Activated CD4-positive, alpha-beta memory T cell treated with anti-CD3 and anti-CD28 coated beads for 36 hours (primary cell): ENCODE results near the gene CDK2. TPM values are rescaled to one million over a fixed set of nuclear protein-coding genes. Genes with fewer than 3 reads are reported as not detected.
"Not testable (repeated sequence)": the region's sequence is repeated elsewhere in the genome, so short reads cannot be mapped to it uniquely, and the experiment has no call there.

Experiments
- CTCF ChIA-PET: fragments of 350-600 bp; sonication (Branson Sonifier 250); formaldehyde crosslinking; loops from one replicate; lab custom pipeline; 2021; ENCODE audit warnings: antibody characterized with exemption, inconsistent platforms; lab: Charles Lee
- POLR2A ChIA-PET: fragments of 350-600 bp; sonication (Branson Sonifier 250); formaldehyde crosslinking; loops from one replicate; lab custom pipeline; 2021; ENCODE audit warnings: antibody characterized with exemption; lab: Charles Lee
- DNase-seq: peaks from one replicate; pipeline ENCODE4 v3.0.0-alpha.2; 2020
- H3K27ac Mint-ChIP-seq: one replicate; pipeline ENCODE4 v1.8.0; 2021; ENCODE audit warnings: mixed read lengths
- H3K27me3 Mint-ChIP-seq: one replicate; pipeline ENCODE4 v1.8.0; 2021; ENCODE audit warnings: mixed read lengths
- H3K36me3 Mint-ChIP-seq: one replicate; pipeline ENCODE4 v1.8.0; 2021; ENCODE audit warnings: mixed read lengths
- H3K4me1 Mint-ChIP-seq: one replicate; pipeline ENCODE4 v1.8.0; 2021; ENCODE audit warnings: low read depth, mixed read lengths
- H3K4me3 Mint-ChIP-seq: one replicate; pipeline ENCODE4 v1.8.0; 2021; ENCODE audit warnings: mild to moderate bottlenecking, mixed read lengths
- H3K9me3 Mint-ChIP-seq: one replicate; pipeline ENCODE4 v1.8.0; 2021; ENCODE audit warnings: mixed read lengths
- intact Hi-C: fragments of 100-400 bp; cut with micrococcal nuclease; formaldehyde crosslinking; loops from one replicate; pipeline ENCODE4 v1.15.1; 2023
- total RNA-seq, 2 experiments: library from RNA; stranded (reverse); gene quantifications; one replicate each; pipeline ENCODE4 v1.2.3, GENCODE V29; 2021

Gene CDK2
- total RNA-seq, 2 experiments from 2014 or later, result 121 to 127 TPM

DNA sequence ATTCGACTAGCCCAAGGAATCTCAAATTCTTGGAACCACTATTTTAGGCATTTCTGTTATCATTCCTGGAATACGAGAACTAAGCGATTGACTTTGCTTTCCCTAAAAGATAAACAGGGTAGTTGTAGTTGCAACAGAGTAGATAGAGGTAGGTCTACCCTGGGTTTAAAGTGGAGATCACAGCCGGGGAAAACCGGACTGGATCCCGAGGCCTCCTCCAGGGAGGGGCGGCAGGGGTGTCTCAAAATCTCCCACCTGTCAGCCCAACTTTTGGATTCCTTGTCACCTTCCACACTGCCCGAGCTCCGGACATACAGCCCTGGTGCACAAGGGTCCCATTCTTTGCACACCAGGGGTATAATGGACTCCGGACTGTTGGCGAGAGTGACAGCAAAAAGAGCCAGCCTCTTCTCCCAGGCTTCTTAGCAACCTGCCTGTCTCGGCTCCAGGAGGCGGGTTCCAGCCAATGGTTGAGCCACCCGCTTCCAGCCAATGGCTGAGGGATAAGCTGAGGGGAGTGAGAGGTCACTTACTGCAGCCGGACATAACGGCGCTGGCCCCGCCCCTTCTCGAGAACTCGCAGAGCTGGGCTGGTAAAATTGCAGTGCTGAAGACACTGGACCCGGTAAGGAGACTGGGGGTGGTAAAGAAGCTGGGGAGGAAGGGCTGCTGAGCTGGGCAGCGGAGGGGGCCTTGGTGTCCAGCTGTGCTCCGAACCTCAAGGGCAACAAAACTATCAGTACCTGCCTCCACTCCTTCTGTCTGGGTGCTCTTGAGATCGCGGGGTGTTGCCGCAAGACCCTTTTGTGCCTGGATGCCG is 30.3 kb downstream of the CDK2 start, which contains the start of gene SUOX:
TSS of gene SUOX (plus strand) at position 562 of the 820 bp plus-strand sequence. CDS start 4,946 bp downstream, outside the sequence.
- Mint-ChIP-seq H3K27me3 (peaks cover 5% of the 10 kb centered on the region), H3K9me3 (no peaks in the 10 kb centered on the region), H3K36me3 (peaks cover 9% of the 10 kb centered on the region), H3K4me1 (peaks cover 19% of the 10 kb centered on the region), H3K4me3 (peak within 1 kb of the TSS; percentile 60), H3K27ac (no peak within 1 kb of the TSS)
- intact Hi-C loops, result loop anchor here (1.0 to 5.0 kb wide), 3 partner anchors 32 to 105 kb away; partner anchors contain the start of genes PA2G4 and RPS26
- POLR2A ChIA-PET, result interaction anchor here (1.0 to 1.3 kb wide), 3 partner anchors 10 to 49 kb away, joined by 3 to 4 read pairs (median 3); no protein-coding TSS in a partner anchor
- CTCF ChIA-PET, result interaction anchor here (0.6 to 6.0 kb wide), 26 partner anchors 10 to 467 kb away, joined by 3 to 102 read pairs (median 6); partner anchors contain the start of genes IKZF4, PA2G4, RAB5B and ZC3H10
- DNase-seq, result peak; percentile 61

DNA sequence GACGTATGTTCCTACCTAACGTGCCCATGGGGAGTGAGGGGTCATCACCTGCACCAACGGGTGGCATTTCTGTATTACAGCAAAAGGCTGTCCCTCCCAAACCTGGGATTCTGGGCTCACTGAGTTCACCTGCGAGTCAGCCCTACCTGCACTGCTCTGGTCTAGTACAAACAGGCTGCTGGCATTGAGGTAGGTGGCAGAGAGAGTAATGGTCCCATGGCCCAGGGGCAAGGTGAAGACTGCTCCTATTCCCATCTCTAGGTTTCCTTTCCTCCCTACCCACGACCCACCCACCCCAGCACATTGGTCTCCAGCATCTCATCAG is 30.9 kb downstream of the CDK2 start:
- Mint-ChIP-seq H3K4me1 (peaks cover 19% of the 10 kb centered on the region), H3K9me3 (no peaks in the 10 kb centered on the region), H3K27me3 (peaks cover 5% of the 10 kb centered on the region), H3K4me3 (peak overlapping the region; percentile 60), H3K27ac (no peak overlapping the region), H3K36me3 (peaks cover 3% of the 10 kb centered on the region)
- ChIA-PET CTCF (interaction anchor here (0.6 to 6.0 kb wide), 11 partner anchors 10 to 107 kb away, joined by 3 to 102 read pairs (median 22); partner anchors contain the start of genes IKZF4, PA2G4 and RAB5B), POLR2A (interaction anchor here (1.0 to 1.3 kb wide), 3 partner anchors 10 to 49 kb away, joined by 3 to 4 read pairs (median 3); no protein-coding TSS in a partner anchor)
- intact Hi-C loops, result loop anchor here (5.0 kb wide), 1 partner anchor 105 kb away; the partner anchor contains the start of gene PA2G4
- no peak for DNase-seq

DNA sequence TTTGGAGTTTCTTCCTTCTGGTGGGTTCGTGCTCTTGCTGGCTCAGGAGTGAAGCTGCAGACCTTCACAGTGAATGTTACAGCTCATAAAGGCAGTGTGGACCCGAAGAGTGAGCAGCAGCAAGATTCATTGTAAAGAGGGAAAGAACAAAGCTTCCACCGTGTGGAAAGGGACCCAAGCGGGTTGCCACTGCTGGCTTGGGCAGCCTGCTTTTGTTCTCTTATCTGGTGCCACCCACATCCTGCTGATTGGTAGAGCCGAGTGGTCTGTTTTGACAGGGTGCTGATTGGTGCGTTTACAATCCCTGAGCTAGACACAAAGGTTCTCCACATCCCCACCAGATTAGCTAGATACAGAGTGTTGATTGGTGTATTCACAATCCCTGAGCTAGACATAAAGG is 32.9 kb downstream of the CDK2 start:
- H3K4me3 Mint-ChIP-seq, H3K9me3 Mint-ChIP-seq, H3K27ac Mint-ChIP-seq, H3K27me3 Mint-ChIP-seq, H3K36me3 Mint-ChIP-seq: not testable (repeated sequence)
- peaks cover 19% of the 10 kb centered on the region for H3K4me1 Mint-ChIP-seq
- CTCF ChIA-PET, result interaction anchor here (0.6 to 6.0 kb wide), 5 partner anchors 17 to 132 kb away, joined by 3 to 102 read pairs (median 3); no protein-coding TSS in a partner anchor
- POLR2A ChIA-PET, result interaction anchor here (1.2 kb wide), 1 partner anchor 9 kb away, joined by 5 read pairs; no protein-coding TSS in a partner anchor
- intact Hi-C loops, result loop anchor here (5.0 kb wide), 1 partner anchor 103 kb away; the partner anchor contains the start of gene PA2G4
- peak; percentile 25 for DNase-seq

DNA sequence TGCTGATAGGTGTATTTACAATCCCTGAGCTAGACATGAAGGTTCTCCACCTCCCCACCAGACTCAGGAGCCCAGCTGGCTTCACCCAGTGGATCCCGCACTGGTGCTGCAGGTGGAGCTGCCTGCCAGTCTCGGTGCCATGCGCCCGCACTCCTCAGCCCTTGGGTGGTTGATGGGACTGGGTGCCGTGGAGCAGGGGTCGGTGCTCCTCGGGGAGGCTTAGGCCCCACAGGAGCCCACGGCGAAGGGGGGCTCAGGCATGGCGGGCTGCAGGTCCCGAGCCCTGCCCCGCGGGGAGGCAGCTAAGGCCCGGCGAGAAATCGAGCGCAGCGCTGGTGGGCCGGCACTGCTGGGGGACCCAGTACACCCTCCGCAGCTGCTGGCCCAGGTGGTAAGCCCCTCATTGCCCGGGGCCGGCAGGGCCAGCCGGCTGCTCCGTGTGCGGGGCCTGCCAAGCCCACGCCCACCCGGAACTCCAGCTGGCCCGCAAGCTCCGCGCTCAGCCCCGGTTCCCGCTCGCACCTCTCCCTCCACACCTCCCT is 33.4 kb downstream of the CDK2 start:
- H3K36me3 Mint-ChIP-seq, H3K4me3 Mint-ChIP-seq, H3K27ac Mint-ChIP-seq, H3K27me3 Mint-ChIP-seq, DNase-seq, H3K9me3 Mint-ChIP-seq: not testable (repeated sequence)
- peaks cover 19% of the 10 kb centered on the region for H3K4me1 Mint-ChIP-seq
- CTCF ChIA-PET, result interaction anchor here (0.9 to 1.2 kb wide), 2 partner anchors 20 to 29 kb away, joined by 3 read pairs; no protein-coding TSS in a partner anchor
- POLR2A ChIA-PET, result interaction anchor here (1.2 kb wide), 1 partner anchor 8 kb away, joined by 5 read pairs; no protein-coding TSS in a partner anchor
- intact Hi-C loops, result loop anchor here (5.0 kb wide), 1 partner anchor 102 kb away; the partner anchor contains the start of gene PA2G4

DNA sequence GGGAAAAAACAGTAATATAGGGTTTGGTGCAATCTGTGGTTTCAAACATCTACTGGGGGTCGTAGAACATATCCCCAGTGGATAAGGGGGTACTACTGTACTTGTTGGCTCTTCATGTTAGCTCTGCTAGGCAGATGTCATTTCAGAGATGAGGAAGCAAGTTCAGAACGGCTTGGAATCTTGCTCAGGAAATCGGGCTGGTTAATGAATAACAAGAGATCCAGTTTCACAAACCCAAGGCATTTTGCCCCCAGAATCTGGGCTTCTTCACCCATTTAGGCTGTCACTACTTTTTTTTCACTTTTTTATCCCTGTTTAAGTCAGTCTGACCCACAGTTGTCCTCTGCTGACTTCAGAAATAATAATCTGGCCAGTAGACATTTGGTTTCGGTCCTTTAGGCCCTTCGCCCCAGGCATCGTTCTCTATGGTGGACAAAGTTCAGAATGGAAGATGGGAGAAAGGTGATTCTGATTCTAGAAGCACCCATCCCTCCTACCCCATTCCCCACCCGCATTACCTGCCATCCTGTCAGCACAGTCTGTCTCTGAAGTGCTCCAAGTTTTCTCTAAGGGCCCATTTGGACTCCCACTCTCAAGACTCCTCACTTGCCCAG is 35.0 kb downstream of the CDK2 start:
- Mint-ChIP-seq H3K9me3 (no peaks in the 10 kb centered on the region), H3K4me3 (no peak overlapping the region), H3K36me3 (no peaks in the 10 kb centered on the region), H3K27me3 (peaks cover 5% of the 10 kb centered on the region), H3K4me1 (peaks cover 14% of the 10 kb centered on the region), H3K27ac (no peak overlapping the region)
- DNase-seq, result no peak
- intact Hi-C loops, result no loop called here
- ChIA-PET CTCF (no interaction called here), POLR2A (interaction anchor here (0.6 kb wide), 1 partner anchor 19 kb away, joined by 3 read pairs; the partner anchor contains the start of gene IKZF4)

DNA sequence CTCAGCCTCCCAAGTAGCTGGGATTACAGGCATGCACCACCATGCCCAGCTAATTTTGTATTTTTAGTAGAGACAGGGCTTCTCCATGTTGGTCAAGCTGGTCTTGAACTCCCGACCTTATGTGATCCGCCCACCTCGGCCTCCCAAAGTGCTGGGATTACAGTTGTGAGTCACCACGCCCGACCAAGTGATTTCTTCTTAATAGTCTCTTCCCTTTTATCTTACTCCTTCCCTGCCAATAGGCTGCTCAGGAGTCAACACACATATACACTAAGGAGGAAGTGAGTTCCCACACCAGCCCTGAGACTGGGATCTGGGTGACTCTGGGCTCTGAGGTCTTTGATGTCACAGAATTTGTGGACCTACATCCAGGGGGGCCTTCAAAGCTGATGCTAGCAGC is 36.7 kb downstream of the CDK2 start:
- H3K27ac Mint-ChIP-seq, H3K27me3 Mint-ChIP-seq, POLR2A ChIA-PET, H3K4me3 Mint-ChIP-seq, DNase-seq, H3K9me3 Mint-ChIP-seq, intact Hi-C loops, H3K36me3 Mint-ChIP-seq: not testable (repeated sequence)
- CTCF ChIA-PET, result interaction anchor here (1.5 kb wide), 1 partner anchor 26 kb away, joined by 4 read pairs; no protein-coding TSS in a partner anchor
- peaks cover 18% of the 10 kb centered on the region for H3K4me1 Mint-ChIP-seq

DNA sequence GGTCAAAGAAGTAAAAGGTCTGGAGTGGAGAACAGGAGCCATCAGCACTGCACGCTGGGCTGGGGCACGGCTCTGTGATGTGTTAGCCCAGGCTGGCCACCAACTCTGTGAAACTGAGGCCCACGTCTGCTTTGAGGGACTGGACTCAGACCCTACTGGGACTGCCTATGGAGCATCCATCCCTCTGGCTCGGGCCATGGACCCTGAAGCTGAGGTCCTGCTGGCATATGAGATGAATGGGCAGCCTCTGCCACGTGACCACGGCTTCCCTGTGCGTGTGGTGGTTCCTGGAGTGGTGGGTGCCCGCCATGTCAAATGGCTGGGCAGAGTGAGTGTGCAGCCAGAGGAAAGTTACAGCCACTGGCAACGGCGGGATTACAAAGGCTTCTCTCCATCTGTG is 37.6 kb downstream of the CDK2 start:
- ChIA-PET POLR2A (no interaction called here), CTCF (interaction anchor here (1.5 to 6.9 kb wide), 2 partner anchors 8 to 25 kb away, joined by 4 to 49 read pairs; partner anchors contain the start of gene SUOX)
- Mint-ChIP-seq H3K4me3 (no peak overlapping the region), H3K36me3 (no peaks in the 10 kb centered on the region), H3K9me3 (no peaks in the 10 kb centered on the region), H3K27ac (no peak overlapping the region), H3K4me1 (peaks cover 22% of the 10 kb centered on the region), H3K27me3 (no peaks in the 10 kb centered on the region)
- no peak for DNase-seq
- intact Hi-C loops, result no loop called here

DNA sequence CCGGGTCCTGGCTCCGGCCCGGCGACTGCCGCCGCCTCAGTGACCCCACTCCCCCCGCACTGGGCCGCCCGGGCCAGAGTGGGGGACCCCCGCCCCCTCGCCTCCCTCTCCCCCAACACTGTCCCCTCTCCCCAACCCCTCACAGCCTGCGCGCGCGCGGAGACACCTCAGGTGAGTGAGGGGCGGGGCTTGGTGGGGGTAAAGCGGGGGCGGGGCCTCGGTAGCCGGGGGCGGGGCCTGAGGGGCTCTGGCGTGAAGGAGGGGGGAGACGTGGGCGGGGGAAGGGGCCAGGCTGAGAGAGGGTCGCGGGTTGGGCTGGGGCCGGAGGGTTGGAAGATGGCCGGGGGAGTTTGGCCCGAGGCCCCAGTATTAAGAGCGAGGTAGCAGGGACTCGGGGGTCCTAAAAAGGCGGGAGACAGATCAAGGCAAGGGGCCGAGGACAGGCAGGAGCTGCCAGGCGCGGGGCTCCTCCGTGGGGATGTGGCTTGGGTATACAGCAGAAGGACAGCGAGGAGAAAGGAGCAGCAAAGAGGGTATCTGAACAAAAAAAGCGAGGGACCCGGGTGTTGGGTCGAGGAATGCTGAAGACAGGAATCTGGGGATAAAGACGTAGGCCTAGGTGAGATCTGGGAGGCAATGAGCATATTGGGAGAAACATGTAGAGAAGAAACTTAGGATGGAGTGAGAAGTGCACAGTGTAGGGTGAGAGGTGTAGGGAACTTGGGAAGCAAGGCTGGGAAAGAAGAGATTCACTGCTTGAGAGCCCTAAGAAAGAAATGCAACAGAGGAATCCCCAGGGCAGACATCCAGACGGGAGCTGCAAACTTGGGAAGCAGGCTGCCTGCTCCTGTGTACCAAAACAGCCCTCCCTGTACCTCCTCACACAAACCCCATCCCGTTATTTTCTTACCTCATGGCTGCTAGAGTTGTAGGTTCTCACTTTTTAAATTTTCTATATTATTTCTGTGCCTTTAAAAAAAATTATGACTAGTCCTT is 41.2 kb downstream of the CDK2 start:
- intact Hi-C loops, result loop anchor here (1.0 to 2.0 kb wide), 2 partner anchors 13 to 35 kb away; partner anchors contain the start of gene IKZF4
- CTCF ChIA-PET, result interaction anchor here (1.6 to 6.9 kb wide), 2 partner anchors 11 to 21 kb away, joined by 7 to 49 read pairs; partner anchors contain the start of gene SUOX
- H3K4me3 Mint-ChIP-seq, result peak overlapping the region; percentile 79
- no peaks in the 10 kb centered on the region for H3K9me3 Mint-ChIP-seq
- H3K36me3 Mint-ChIP-seq, result no peaks in the 10 kb centered on the region
- POLR2A ChIA-PET, result interaction anchor here (1.0 to 1.4 kb wide), 6 partner anchors 8 to 96 kb away, joined by 3 to 5 read pairs (median 4); partner anchors contain the start of genes RAB5B and SUOX
- H3K4me1 Mint-ChIP-seq, result peaks cover 24% of the 10 kb centered on the region
- peak overlapping the region; percentile 69 for H3K27ac Mint-ChIP-seq
- no peaks in the 10 kb centered on the region for H3K27me3 Mint-ChIP-seq
- peak; percentile 71 for DNase-seq

DNA sequence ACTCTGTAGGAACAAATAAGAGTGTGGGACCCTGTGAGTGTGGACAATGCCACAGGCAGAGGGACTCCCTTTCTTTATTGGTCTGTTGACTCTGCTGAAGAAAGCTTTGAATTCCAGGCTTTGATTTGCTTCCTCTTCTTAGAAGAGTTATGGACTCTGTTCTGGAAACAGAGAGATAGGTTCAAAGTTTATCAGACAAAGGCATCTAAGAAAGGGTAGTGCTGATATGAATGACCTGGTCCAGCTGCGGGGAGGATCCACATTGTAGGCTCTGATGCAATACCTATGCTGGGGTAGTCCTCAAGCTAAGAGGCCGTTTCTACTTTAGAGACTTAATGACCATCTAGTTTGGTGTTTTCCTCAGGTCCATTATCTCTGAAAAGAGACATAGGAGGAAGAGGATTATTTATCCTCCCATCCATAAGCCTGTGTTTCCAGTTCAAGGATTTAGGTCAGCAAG is 43.5 kb downstream of the CDK2 start:
- peaks cover 24% of the 10 kb centered on the region for H3K4me1 Mint-ChIP-seq
- no peaks in the 10 kb centered on the region for H3K36me3 Mint-ChIP-seq
- no peak for DNase-seq
- no peak overlapping the region for H3K27ac Mint-ChIP-seq
- H3K4me3 Mint-ChIP-seq, result no peak overlapping the region
- H3K27me3 Mint-ChIP-seq, result no peaks in the 10 kb centered on the region
- intact Hi-C loops, result no loop called here
- H3K9me3 Mint-ChIP-seq, result no peaks in the 10 kb centered on the region
- ChIA-PET CTCF (interaction anchor here (0.6 to 6.9 kb wide), 4 partner anchors 13 to 295 kb away, joined by 3 to 49 read pairs (median 4); partner anchors contain the start of genes BLOC1S1 and SUOX), POLR2A (no interaction called here)

DNA sequence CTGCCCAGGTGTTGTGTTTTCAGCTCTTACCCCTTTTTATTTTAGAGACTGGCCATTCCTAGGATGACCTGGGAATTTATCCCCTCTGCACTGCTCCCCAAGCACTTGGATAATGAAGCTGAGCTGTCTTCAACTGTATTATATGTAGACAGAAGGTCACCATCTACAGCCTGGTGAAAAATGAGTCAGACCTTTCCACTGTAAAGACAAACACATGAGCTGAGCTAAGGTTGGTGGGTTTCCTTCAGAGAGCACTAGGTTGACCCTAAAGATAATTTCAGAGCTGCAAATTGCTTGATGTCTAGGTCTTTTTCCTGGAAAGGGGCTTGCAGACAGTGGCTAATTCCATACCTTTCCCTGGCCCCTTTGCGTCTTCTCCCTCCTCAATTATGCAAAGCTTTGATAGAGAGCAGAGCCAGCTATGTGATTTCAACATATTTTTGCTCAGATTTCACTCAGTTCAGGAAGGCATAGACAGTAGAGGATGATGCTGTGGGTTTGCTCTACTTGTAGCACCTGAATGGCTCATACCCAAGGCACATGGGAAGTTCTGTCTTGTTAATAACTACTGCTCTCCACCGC is 45.0 kb downstream of the CDK2 start:
- Mint-ChIP-seq H3K4me1 (peaks cover 30% of the 10 kb centered on the region), H3K27me3 (no peaks in the 10 kb centered on the region), H3K36me3 (no peaks in the 10 kb centered on the region), H3K9me3 (no peaks in the 10 kb centered on the region), H3K4me3 (no peak overlapping the region), H3K27ac (no peak overlapping the region)
- POLR2A ChIA-PET, result interaction anchor here (0.6 to 0.8 kb wide), 2 partner anchors 34 to 1057 kb away, joined by 3 to 4 read pairs; no protein-coding TSS in a partner anchor
- DNase-seq, result no peak
- CTCF ChIA-PET, result interaction anchor here (0.9 to 1.3 kb wide), 2 partner anchors 13 to 15 kb away, joined by 3 to 8 read pairs; no protein-coding TSS in a partner anchor
- intact Hi-C loops, result no loop called here
